GM19025 (cell line): Measurements from ENCODE around the gene ABLIM2.

Source experiments
- ATAC-seq: cut with Tn5 transposase; IDR thresholded peaks from one replicate; pipeline ENCODE4 v1.9.1; 2021; ENCODE audit warnings: mild to moderate bottlenecking, low read depth, moderate library complexity; ENCODE audit not compliant: unreplicated experiment

The ABLIM2 gene

DNA sequence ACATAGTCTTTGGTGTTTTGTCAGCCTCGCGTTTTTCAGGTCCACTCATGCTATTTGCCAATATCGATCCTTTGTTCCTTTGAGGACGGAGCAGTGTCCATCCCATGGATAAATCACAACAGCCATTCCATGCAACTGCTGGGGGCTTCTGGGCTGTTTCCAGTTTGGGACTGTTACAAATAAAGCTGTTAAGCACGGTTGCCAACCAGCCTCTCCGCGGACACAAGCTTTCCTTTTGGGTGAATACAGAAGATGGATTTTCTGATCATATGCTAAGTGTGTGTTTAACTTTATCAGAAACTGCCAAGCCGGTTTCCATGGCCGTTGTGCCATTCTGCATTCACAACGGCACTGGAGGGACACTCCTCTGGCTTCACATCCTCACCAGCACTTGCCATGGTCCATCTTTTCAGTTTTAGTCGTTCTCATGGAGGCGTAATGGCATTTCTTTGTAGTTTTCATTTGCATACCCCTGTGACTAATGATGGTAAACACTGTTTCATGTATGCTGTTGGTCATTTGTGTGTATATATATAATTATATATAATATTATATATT is 67.8 kb downstream of the ABLIM2 start:
- ATAC-seq, result no peak

DNA sequence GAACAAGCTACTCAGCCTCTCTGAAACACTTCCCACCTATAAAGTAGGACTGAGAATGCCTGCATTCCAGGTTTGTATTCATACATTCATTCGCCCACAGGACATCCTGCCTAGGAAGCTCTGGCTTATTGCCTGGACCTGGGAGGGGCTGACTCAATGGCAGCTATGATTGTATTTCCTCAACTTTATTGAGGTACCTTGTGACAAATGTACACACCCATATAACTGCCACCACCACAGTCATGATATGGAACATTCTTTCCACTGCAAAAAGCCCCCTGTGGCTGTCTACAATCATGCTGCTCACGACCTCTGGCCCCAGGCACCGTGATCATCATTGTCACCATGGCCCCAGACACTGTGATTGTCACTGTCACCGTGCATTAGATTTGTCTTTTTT is 68.3 kb downstream of the ABLIM2 start:
- no peak for ATAC-seq

DNA sequence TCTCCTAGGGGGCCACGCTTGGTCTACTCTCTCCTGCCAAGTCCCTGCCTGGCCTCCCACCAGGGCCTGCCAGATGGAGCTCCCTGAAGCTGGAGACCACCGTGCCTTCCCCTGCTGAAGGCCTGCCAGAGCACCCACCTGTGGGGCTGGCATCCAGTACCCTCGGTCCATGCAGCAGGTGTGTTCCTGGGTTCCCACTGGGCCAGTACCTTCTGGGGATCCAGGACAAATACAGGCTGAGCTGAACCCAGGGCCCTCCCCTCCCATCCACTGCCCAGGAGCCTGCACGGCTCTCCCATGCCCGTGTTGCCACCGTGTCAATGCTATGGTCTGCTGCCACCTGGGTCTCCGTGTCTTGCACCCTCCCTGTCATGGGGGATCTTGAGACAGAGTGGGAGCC is 68.8 kb downstream of the ABLIM2 start:
- ATAC-seq, result no peak

DNA sequence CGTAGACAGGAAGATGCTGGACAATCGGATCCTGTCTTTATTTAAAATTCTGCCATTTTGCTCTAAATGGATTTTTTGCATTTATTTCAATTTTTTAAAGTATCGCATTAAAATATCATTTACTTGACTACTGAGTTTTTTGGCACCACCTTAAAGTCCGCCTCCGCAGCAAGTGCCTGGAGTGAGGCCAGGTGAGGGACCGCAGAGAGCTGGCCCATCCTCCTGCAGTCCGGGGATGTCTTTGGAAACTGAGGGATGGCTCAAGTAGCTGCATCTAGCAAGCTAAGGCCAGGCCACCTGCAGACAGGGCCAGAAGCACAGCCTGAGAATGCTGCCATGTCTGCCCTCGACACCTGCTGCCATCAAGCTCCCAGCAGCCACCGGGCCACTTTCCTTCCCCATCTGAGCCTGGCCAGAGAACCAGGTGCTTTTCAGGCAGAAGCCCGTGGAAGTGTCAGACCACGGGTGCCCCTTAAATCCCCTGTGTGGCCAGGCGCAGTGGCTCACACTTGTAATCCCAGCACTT is 69.6 kb downstream of the ABLIM2 start:
- no peak for ATAC-seq

DNA sequence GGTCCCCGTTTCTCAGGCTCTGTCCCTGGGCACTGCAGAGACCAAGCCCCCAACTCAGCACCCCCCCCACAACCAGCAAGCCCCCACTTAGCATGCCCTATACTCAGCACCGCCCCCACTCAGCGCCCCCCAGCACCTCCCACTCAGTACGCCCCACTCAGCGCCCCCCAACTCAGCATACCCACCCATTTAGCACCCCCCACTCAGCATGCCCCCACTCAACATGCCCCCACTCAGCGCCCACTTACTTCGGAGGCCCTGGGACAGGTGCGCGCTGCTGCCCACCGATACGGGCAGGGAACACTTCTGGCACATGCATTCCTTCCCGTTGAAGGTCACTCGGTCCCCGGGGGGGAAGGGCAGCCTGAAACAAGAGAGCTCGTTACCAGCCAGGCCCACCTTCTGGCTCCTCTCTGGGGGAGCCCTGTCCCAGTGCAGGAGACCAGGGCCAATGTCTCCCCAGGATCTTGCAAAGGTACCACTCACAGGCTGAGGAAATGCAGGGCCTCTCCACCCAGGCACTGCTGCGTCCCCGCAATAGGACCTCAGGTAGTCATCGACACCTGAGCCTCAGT is 70.6 kb downstream of the ABLIM2 start:
- no peak for ATAC-seq

DNA sequence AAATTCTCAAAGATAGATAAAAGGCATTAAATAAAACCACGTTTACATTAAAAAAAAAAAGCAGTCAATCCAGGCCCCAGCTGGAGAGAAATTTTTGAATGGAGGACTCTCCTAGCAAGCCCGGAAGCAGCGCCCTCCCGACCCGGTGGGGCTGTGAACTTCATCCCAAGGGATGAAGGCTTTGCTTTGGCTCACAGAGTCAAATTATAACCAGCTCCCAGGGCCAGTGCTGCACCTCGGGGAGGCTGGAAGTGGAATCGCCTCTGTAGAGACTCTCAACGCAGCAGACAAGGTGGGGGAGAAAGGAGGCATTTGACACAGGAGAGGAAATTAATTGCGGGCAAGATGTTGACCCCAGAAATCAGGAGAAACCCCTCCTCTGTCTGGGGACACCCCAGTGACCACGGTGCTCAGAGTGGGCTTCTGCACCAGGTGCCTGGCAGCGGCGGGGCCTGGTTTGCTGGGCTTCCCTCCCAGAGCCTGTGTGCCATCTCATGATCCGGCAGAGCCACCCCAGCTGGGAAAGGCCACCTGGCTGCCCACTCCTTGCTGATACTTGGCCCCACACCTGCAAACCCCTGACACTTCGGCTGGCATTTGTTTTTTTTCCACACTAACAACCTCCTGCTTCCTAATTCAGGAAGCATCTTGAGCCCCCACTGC is 71.7 kb downstream of the ABLIM2 start:
- no peak for ATAC-seq

DNA sequence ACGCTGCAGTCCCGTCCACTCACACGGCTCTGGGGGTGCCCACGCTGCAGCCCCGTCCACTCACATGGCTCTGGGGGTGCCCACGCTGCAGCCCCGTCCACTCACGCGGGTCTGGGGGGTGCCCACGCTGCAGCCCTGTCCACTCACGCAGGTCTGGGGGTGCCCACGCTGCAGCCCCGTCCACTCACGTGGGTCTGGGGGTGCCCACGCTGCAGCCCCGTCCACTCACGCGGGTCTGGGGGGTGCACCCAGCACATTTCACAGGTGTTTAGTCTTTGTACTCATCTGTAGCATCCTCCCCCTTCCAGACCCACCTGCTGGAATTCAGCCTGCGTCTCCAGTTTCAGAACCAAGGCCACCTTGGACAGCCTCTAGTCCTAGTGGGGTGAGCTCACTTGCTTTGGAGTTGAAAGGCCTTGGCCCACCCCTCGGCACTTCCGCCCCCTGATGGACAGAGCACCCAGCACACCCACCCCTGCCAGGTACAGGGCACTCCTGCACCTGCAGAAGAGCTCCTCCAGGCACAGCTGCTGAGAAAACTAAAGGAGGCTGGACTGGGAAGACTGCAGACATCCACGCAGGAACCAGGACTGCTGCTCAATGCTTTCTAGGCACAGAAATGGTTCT is 73.0 kb downstream of the ABLIM2 start:
- no peak for ATAC-seq

DNA sequence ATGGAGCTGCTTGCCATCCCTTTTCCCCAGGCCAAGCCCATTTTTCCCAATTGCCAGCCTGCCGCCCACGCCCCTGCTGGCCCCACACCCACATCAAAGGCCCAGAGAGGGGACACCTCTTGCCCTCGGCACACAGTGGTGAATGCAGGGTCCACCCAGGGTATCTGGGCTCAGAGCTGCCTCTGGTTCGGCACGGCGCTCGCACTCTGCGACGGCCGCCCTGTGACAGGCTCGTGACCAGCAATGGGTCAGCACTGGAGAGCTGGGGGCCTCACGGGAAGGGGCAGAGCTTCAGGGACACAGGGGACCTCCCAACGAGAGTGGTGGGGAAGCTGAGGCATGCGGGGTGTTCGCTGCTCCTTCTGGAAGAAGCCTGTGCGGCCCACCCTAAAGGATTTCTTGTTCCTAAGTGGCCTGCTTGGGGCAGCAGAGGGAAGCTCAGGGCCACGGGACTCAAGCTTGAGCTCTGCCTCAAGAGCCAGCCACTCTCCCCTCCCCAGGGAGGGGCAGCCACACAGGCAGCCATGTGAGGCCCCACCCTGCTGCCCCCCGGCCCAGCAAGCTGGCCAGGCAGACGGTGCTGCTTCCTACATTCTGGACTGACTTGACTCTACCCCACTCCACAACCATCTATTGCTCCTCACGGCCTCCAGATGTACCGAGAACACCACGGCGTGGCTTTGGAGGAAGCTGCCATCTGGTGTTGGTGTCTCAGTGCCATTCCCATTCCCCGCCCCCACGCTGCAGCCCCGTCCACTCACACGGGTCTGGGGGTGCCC is 73.7 kb downstream of the ABLIM2 start:
- no peak for ATAC-seq

DNA sequence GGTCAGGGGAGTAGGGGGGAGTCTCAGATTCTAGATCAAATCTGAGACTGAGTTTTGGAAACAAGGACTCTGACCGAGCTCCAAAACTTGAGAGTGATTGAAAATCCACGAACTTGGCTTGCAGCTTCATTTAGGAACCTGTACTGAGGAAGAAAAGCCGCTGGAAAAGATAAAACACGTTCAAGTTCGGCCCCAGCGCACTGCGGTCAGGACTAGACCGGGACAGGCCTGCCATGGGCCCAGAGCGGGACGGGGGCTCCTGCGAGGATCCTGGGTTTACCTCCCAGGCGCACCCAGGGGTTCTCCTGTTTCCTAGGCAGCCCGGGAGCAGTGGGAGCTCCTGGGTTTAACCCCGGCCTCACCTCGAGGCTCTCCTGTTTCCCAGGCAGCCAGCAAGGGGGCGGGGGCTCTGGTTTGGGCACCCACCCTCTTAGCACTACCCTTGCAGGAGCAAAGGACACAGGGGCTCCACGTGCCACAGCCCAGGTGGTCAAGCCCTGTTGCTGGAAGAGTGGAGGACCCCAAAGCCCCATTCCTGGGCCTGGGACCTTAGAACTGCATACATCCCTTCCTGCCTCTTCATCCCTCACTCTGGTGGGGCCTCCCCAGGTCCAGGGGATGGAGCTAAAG is 74.5 kb downstream of the ABLIM2 start:
- ATAC-seq, result no peak

DNA sequence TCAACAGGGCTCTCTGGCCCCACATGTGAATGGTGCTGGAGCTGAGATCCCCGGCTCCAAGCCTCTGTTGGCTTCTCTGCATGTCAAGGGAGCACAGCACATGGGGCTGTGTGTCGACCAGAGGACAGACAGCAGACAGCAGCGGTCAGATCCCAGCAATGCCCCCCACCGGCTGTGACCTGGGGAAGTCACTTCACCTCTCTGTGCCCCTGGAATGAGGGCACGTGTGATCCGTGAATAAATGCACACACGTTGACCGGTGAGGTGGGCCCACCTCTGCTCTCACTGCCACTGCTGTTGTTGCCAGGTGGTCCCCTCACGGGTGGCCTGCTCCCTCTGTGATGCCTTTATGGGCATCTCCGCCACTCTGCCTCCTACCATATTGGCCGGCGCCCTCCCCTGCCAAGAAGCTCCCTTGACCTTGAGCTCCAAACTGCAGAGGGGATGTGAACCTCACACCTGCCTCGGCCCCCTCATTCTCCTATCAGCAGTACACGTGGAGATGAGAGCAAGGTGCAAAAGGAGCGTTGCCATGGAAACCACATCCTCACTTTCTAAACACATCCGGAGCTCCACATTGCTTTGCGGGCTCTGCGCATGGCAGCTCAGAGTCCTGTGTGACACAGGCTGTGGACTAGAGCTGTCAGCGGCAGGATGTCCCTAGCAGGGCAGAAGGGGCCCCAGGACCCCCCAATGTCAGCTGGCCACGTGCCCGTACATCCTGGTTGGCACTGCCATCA is 75.4 kb downstream of the ABLIM2 start:
- ATAC-seq, result no peak

DNA sequence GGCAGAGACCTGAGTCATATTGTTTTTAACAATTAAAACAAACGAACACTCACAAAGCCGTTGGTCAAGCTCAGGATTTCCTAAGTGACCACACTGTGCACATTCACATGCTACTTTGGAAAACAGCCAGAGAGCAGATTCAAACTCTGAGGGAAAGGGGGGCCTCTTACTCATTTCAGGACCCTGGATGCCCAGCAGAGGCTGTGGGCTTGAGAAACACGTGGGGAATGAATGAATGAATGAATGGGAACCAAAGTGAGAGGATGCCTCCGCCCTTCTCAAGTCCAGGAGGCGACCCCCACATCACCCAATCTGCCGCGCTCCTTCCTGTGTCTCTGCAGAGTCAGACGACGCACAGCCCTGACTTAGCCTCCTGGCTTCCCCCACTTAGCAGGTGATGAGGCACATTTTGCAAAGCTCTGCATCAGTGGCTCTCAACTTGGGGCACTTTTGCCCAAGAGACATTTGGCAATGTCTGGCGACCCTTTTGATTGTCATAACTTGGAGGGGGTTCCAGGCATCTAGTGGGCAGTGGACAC is 76.0 kb downstream of the ABLIM2 start:
- no peak for ATAC-seq

DNA sequence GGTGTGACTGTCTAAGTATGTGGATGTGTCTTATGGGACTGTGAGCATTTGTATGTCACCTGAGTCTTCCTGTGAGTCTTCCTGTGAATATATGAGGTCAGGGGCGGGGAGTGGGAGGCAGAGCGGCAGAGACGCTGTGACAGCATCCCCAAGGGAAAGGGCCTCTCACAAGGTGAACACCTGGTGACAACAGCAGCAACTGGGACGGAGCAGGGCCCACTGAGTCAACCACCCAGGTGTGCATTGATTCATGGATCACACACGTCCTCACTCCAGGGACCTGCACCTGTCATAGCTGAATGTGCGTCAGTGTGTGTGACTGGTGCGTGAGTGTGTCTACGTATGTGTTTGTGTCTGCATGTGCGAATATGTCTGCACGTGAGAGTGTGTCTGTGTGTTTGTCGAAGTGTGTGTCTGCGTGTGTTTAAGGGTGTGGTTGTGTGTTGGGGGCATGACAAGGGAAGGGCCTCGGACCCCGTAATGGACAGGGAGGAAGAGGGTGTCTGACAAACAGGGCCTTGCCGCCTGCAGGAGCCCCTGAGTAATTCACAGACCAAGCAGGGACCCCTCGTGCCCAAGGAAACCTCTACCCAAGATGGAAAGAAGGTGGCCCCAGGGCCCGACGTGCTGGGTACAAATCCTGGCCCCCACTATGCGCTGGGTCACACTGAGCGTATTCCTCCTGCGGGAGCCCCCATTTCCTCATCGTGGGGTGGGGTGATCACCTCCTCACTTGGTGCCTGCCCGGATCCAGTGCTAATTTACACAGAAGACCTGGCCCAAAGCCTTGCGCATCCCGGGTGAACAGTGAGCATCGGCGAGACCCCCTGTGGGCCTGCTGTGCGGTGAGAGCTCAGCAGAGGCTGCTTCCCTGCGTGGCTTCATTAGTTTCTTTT is 76.7 kb downstream of the ABLIM2 start:
- ATAC-seq, result no peak

DNA sequence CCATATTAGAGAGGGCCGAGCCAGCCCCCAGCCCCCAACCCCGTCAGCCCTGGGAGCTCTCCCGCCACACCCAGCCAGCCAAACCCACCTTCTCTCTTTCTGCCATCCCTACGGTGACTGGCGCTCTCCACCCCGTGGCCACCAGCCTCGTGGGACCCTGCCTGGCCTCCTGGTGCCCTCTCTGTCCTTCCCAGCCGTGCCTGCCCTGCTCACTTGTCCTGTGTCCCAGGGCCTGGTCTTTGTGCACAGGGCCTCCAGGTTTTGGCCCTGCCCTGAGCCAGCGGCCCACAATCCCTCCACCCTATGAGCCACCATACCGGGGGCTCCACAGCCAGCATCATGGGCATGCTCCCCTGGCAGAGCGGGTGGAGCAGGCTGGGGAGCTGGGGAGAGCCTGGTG is 77.4 kb downstream of the ABLIM2 start:
- no peak for ATAC-seq

DNA sequence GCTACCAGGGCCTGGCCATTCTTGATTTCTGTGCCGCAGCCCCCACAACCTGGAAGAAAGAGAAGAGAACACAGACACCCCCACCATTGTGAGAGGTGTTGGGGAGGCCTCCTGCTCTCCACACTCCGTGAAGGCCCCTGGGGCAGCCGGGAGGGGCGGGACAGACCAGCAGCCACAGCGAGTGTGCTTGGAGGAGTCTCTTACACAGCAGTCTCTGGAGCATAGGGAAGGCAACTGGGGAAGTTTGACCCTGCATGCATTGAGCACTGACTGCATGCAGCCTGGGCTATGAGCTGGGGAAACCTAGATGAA is 77.9 kb downstream of the ABLIM2 start:
- no peak for ATAC-seq

DNA sequence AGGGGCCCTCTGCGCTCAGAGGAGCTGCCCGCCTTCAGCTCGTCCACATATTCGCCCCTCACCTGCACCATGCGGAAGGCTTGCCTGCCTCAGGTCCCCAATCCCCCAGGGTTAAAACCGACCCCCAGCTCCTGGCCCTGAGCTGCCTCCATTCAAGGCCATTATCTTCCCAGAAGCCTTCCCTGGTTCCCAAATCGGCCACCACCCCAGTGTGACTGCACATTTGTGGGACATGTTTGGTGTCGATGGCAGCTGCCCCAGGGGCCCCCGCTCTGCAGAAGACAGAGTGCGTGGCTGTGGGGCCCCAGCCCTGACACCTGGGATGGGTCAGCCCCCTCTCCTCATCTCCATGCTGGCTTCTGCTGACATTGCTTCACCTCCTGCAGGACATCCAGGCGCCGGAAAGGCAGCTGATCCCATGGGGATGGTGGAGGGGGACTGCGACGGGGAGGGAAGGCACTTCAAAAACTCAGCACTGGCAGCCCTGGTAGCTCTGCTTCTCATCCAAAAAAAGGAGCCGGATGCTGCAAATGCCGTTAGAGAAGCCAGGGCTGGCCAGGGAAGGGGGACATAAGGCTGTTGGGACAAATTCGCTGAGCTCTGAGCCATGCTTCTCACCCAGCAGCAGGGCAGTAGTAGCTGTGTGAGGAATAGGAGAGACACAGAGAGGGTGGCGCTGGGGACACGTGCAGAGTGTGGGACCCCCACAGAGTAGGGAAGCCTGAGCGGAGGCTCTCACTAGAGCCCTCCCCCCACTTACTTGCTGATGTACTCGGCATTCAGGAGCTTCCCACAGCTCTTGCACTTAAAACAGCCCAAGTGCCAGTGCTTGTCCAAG is 78.5 kb downstream of the ABLIM2 start:
- no peak for ATAC-seq

DNA sequence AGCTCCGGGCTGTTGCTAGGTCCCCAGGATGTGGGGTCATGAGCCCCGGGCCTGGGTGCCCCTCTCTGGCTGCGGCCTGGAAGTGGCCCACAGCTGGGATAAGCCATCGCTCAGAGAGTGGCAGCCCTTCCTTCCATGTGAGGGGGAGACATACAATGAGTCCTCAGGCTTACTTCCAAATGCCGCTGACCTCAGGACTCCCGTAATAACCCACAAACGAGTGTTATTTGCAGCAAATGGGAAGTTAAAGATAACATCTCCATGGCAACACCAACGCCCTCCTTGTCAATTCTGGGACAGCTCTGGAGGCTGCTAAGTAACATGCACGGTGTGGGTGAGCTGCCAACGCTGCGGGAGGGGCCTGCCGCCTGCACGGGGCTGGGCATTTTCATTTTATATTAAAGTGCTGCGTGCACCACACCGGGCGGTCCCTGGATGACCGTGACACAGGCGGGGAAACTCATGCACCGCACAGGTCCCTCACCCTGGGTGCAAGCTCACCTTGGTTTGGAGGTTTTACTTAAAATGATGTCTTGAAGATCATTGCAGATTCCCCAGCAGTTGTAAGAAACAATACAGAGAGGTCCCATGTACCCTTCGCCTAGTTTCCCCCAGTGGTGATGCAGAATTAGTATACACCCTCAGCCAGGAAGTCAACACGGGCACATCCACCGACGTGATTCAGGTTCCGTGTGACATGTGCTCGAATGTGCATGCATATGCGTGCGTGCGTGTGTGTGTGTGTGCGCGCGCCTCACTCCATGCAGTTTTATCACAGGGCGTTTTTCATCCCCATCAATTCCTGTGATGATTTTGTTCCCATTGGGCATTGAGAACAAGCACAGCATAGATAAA is 79.4 kb downstream of the ABLIM2 start:
- no peak for ATAC-seq

DNA sequence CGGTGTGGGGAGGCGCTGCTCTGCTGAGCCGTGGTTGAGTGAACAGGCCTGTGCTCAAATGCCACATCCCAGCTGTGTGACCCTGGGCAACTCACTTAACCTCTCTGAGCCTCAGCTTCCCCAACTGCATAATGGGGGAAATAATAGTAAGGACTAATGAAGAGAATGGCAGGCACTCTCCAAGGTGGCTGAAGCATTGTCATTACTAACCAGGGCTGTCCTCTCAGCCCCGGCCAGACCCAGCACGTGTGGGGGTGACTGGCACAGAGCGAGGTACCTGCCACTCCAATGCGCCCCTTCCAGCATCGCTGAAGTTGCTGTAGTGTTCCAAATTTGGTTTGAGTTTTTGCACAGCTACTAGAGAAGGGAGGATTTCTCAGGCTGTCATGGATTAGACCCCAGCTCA is 80.0 kb downstream of the ABLIM2 start:
- no peak for ATAC-seq
